ENCODE results near the gene AP1G1. TPM values are rescaled to one million over a fixed set of nuclear protein-coding genes. Genes with fewer than 3 reads are reported as not detected.
A peak's percentile ranks its signal among the peaks of the same experiment; 100 is the strongest.
"Not testable (repeated sequence)": the region's sequence is repeated elsewhere in the genome, so short reads cannot be mapped to it uniquely, and the experiment has no call there.

The AP1G1 gene
- total RNA-seq (2014; rRNA removed; shearing (Covaris generic)) = 20.5 and 41.6 TPM in 2 replicates

GRCh38 chr16:71808593-71809459, at the start of gene AP1G1:
AP1G1 (minus strand) TSS chr16:71808834; CDS start chr16:71789479, 19,355 bp downstream.
- in situ Hi-C loops (cut with HindIII; ENCODE audit: low sequenced_read_pairs) = no loop called here
- DNase-seq (ENCODE audit: low spot score) = peak; percentile 98

GRCh38 chr16:71855937-71856662, 47.5 kb upstream of the AP1G1 start:
- no peak for DNase-seq (ENCODE audit: low spot score)
- in situ Hi-C loops (cut with HindIII; ENCODE audit: low sequenced_read_pairs) = no loop called here

GRCh38 chr16:71854369-71854948, 45.8 kb upstream of the AP1G1 start:
- DNase-seq (ENCODE audit: low spot score) = no peak
- in situ Hi-C loops (cut with HindIII; ENCODE audit: low sequenced_read_pairs) = no loop called here

GRCh38 chr16:71853413-71853812, 44.8 kb upstream of the AP1G1 start:
- in situ Hi-C loops (cut with HindIII; ENCODE audit: low sequenced_read_pairs) = no loop called here

GRCh38 chr16:71852561-71852960, 43.9 kb upstream of the AP1G1 start:
- in situ Hi-C loops (cut with HindIII; ENCODE audit: low sequenced_read_pairs) = no loop called here

More at GRCh38 chr16:71853413-71853812, 44.8 kb upstream of the AP1G1 start:
- DNase-seq (ENCODE audit: low spot score) = no peak

GRCh38 chr16:71852158-71852557, 43.5 kb upstream of the AP1G1 start:
- in situ Hi-C loops (cut with HindIII; ENCODE audit: low sequenced_read_pairs) = no loop called here
- no peak for DNase-seq (ENCODE audit: low spot score)

More at GRCh38 chr16:71852561-71852960, 43.9 kb upstream of the AP1G1 start:
- DNase-seq (ENCODE audit: low spot score) = no peak

- DNase-seq (ENCODE audit: low spot score) = no peak
- in situ Hi-C loops (cut with HindIII; ENCODE audit: low sequenced_read_pairs) = no loop called here
These were observed 43.1 kb upstream of the AP1G1 start for GRCh38 chr16:71851746-71852145.

- in situ Hi-C loops (cut with HindIII; ENCODE audit: low sequenced_read_pairs) = no loop called here
- DNase-seq (ENCODE audit: low spot score) = no peak
These were observed 40.0 kb upstream of the AP1G1 start for GRCh38 chr16:71848622-71849021.

GRCh38 chr16:71847096-71847495, 38.5 kb upstream of the AP1G1 start:
- DNase-seq (ENCODE audit: low spot score) = no peak
- in situ Hi-C loops (cut with HindIII; ENCODE audit: low sequenced_read_pairs) = no loop called here

GRCh38 chr16:71846431-71846830, 37.8 kb upstream of the AP1G1 start:
- in situ Hi-C loops (cut with HindIII; ENCODE audit: low sequenced_read_pairs) = no loop called here

GRCh38 chr16:71845639-71846430, 37.2 kb upstream of the AP1G1 start, which contains the start of gene ATXN1L:
ATXN1L (plus strand) TSS chr16:71845976; CDS start chr16:71849741, 3,765 bp downstream.
- peak; percentile 80 for DNase-seq (ENCODE audit: low spot score)
- in situ Hi-C loops (cut with HindIII; ENCODE audit: low sequenced_read_pairs) = no loop called here

More at GRCh38 chr16:71846431-71846830, 37.8 kb upstream of the AP1G1 start:
- DNase-seq (ENCODE audit: low spot score) = peak; percentile 26

GRCh38 chr16:71843572-71843971, 34.9 kb upstream of the AP1G1 start:
- in situ Hi-C loops (cut with HindIII; ENCODE audit: low sequenced_read_pairs) = no loop called here
- no peak for DNase-seq (ENCODE audit: low spot score)

GRCh38 chr16:71840052-71840451, 31.4 kb upstream of the AP1G1 start:
- in situ Hi-C loops (cut with HindIII; ENCODE audit: low sequenced_read_pairs) = no loop called here

GRCh38 chr16:71837150-71837549, 28.5 kb upstream of the AP1G1 start:
- no peak for DNase-seq (ENCODE audit: low spot score)
- in situ Hi-C loops (cut with HindIII; ENCODE audit: low sequenced_read_pairs) = no loop called here

More at GRCh38 chr16:71840052-71840451, 31.4 kb upstream of the AP1G1 start:
- DNase-seq (ENCODE audit: low spot score) = no peak

- no peak for DNase-seq (ENCODE audit: low spot score)
- in situ Hi-C loops (cut with HindIII; ENCODE audit: low sequenced_read_pairs) = no loop called here
These were observed 25.7 kb upstream of the AP1G1 start for GRCh38 chr16:71834291-71834690.

GRCh38 chr16:71832112-71832511, 23.5 kb upstream of the AP1G1 start:
- in situ Hi-C loops (cut with HindIII; ENCODE audit: low sequenced_read_pairs); DNase-seq (ENCODE audit: low spot score): not testable (repeated sequence)

GRCh38 chr16:71831698-71832097, 23.1 kb upstream of the AP1G1 start:
- in situ Hi-C loops (cut with HindIII; ENCODE audit: low sequenced_read_pairs); DNase-seq (ENCODE audit: low spot score): not testable (repeated sequence)

GRCh38 chr16:71830359-71830758, 21.7 kb upstream of the AP1G1 start:
- DNase-seq (ENCODE audit: low spot score) = no peak
- in situ Hi-C loops (cut with HindIII; ENCODE audit: low sequenced_read_pairs) = no loop called here

- in situ Hi-C loops (cut with HindIII; ENCODE audit: low sequenced_read_pairs) = no loop called here
- no peak for DNase-seq (ENCODE audit: low spot score)
These were observed 17.9 kb upstream of the AP1G1 start for GRCh38 chr16:71826533-71827017.
